ENCODE data around the gene BPHL.
"Not testable (repeated sequence)": the region's sequence is repeated elsewhere in the genome, so short reads cannot be mapped to it uniquely, and the experiment has no call there.

The BPHL gene

DNA sequence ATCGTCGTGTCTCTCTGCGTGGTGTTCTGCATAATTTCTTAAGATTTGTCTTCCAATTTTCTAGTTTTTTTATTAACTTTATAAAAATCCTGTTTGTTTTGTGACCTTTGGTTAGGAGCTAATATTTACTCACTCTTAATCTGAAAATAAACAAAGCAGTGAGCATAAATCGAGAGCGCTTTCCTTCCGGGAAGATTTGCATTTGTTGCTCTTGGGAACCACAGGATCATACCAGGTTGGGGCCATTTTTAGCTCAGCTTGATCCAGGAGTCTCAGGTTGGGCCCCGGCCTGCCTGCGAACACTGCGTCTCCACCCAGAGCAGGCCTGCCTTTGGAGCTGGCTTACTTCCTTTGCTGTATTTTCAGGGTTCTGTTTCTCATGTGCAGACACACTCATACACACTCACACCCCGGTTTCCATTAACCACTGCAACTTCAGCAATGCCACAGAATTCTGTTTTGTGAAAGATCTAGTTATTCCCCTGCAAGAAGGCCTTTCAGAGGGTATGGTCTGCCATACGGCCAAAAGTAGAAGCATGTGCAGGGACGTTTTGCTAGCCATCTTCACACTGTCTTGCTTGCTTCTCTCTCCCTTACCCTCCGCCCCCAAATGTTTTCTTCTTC, 17.3 kb downstream of the BPHL start:
- Histone ChIP-seq H3K9ac (no peak overlapping the region), H3K79me2 (ENCODE audit: insufficient read depth, low read depth) (no peaks in the 10 kb centered on the region), H3K4me3 (IDR thresholded peaks at IDR 0.05; ENCODE audit: insufficient read depth, low read depth, low read length) (no peak overlapping the region), H3K27me3 (ENCODE audit: insufficient read depth, low read depth) (no peaks in the 10 kb centered on the region), H2AFZ (ENCODE audit: low read depth) (no peak overlapping the region), H3K4me2 (no peak overlapping the region), H3K4me1 (ENCODE audit: low read depth, poor library complexity, severe bottlenecking) (no peaks in the 10 kb centered on the region), H3K27ac (no peak overlapping the region), H3K36me3 (ENCODE audit: insufficient read depth) (no peaks in the 10 kb centered on the region), H4K20me1 (ENCODE audit: insufficient read depth) (no peaks in the 10 kb centered on the region)
- no peak for TF ChIP-seq CTCF (conservative IDR thresholded peaks at IDR 0.05; ENCODE audit: low read depth, low read length)

- TF ChIP-seq CTCF (conservative IDR thresholded peaks at IDR 0.05; ENCODE audit: low read depth, low read length) = no peak
- Histone ChIP-seq H3K4me2 (no peak overlapping the region), H3K9ac (no peak overlapping the region), H3K27ac (no peak overlapping the region), H3K4me1 (ENCODE audit: low read depth, poor library complexity, severe bottlenecking) (no peaks in the 10 kb centered on the region), H4K20me1 (ENCODE audit: insufficient read depth) (no peaks in the 10 kb centered on the region), H3K79me2 (ENCODE audit: insufficient read depth, low read depth) (no peaks in the 10 kb centered on the region), H3K27me3 (ENCODE audit: insufficient read depth, low read depth) (no peaks in the 10 kb centered on the region), H3K36me3 (ENCODE audit: insufficient read depth) (no peaks in the 10 kb centered on the region), H3K4me3 (IDR thresholded peaks at IDR 0.05; ENCODE audit: insufficient read depth, low read depth, low read length) (no peak overlapping the region), H2AFZ (ENCODE audit: low read depth) (no peak overlapping the region)
These were observed 17.9 kb downstream of the BPHL start for GRCh38 chr6:3136292-3137011.

GRCh38 chr6:3137057-3137777, 18.7 kb downstream of the BPHL start:
- no peak overlapping the region for H3K27ac ChIP-seq
- no peaks in the 10 kb centered on the region for H3K4me1 ChIP-seq (ENCODE audit: low read depth, poor library complexity, severe bottlenecking)
- no peaks in the 10 kb centered on the region for H3K79me2 ChIP-seq (ENCODE audit: insufficient read depth, low read depth)
- no peak overlapping the region for H3K4me2 ChIP-seq
- no peak overlapping the region for H3K9ac ChIP-seq
- H3K27me3 ChIP-seq (ENCODE audit: insufficient read depth, low read depth) = no peaks in the 10 kb centered on the region
- no peak overlapping the region for H3K4me3 ChIP-seq (IDR thresholded peaks at IDR 0.05; ENCODE audit: insufficient read depth, low read depth, low read length)
- no peaks in the 10 kb centered on the region for H4K20me1 ChIP-seq (ENCODE audit: insufficient read depth)
- TF ChIP-seq CTCF (conservative IDR thresholded peaks at IDR 0.05; ENCODE audit: low read depth, low read length) = no peak
- H2AFZ ChIP-seq (ENCODE audit: low read depth) = no peak overlapping the region
- H3K36me3 ChIP-seq (ENCODE audit: insufficient read depth) = no peaks in the 10 kb centered on the region

- not testable (repeated sequence) for H4K20me1 ChIP-seq (ENCODE audit: insufficient read depth); H3K79me2 ChIP-seq (ENCODE audit: insufficient read depth, low read depth); H2AFZ ChIP-seq (ENCODE audit: low read depth); H3K36me3 ChIP-seq (ENCODE audit: insufficient read depth); H3K4me1 ChIP-seq (ENCODE audit: low read depth, poor library complexity, severe bottlenecking); H3K9ac ChIP-seq; H3K4me2 ChIP-seq; H3K4me3 ChIP-seq (IDR thresholded peaks at IDR 0.05; ENCODE audit: insufficient read depth, low read depth, low read length); H3K27ac ChIP-seq; H3K27me3 ChIP-seq (ENCODE audit: insufficient read depth, low read depth)
These were observed 19.4 kb downstream of the BPHL start for GRCh38 chr6:3137873-3138272.
